Uterus (tissue), 4 donors: ENCODE measurements around the gene DENND4C. TPM values are rescaled to one million over a fixed set of nuclear protein-coding genes. Genes with fewer than 3 reads are reported as not detected.

Source experiments
- DNase-seq, 2 donors: peaks; one replicate each; pipeline ENCODE4 v3.0.0-alpha.2; 2019 to 2020
- H3K27ac ChIP-seq, 2 donors: fragments of 200-600 bp; sonication (generic); 1 replicate in 1 of 2; 2 replicates in 1 of 2; pipeline ENCODE4 v1.5.1; 2016 to 2018
- H3K27me3 ChIP-seq, 2 donors: fragments of 200-600 bp; sonication (generic); one replicate each; pipeline ENCODE4 v1.5.1; 2018 to 2019; ENCODE audit warnings: control low read depth in 1 of 2
- H3K36me3 ChIP-seq, 2 donors: fragments of 200-600 bp; sonication (generic); one replicate each; pipeline ENCODE4 v1.5.1; 2019; ENCODE audit warnings: control low read depth in 1 of 2
- H3K4me1 ChIP-seq, 2 donors: fragments of 200-600 bp; sonication (generic); one replicate each; pipeline ENCODE4 v1.5.1; 2018 to 2019; ENCODE audit warnings: control low read depth in 1 of 2
- H3K4me3 ChIP-seq, 2 donors: fragments of 200-600 bp; sonication (generic); 1 replicate in 1 of 2; 2 replicates in 1 of 2; pipeline ENCODE4 v1.5.1; 2018 to 2019; ENCODE audit warnings: mild to moderate bottlenecking in 1 of 2
- H3K9me3 ChIP-seq, 2 donors: fragments of 200-600 bp; sonication (generic); one replicate each; pipeline ENCODE4 v1.5.1; 2019; ENCODE audit warnings: control low read depth in 1 of 2
- POLR2A ChIP-seq, 2 donors: fragments of 450-650 bp; IDR thresholded peaks; one replicate each; pipeline ENCODE4 v1.6.1; 2016; ENCODE audit warnings: antibody characterized with exemption in 2 of 2, mild to moderate bottlenecking in 1 of 2, moderate library complexity in 1 of 2
- intact Hi-C: fragments of 100-400 bp; cut with DNase I; formaldehyde crosslinking; loops from one replicate; pipeline ENCODE4 v1.15.1; 2023; ENCODE audit warnings: low total_unique reads
- total RNA-seq, 4 donors: library from RNA; depleted of rRNA in 3 of 4; stranded (reverse); fragments of >200 nt in 3 of 4; gene quantifications; one replicate each; pipeline versions ENCODE4 v1.1.0 to v1.2.4, GENCODE V29; 2014 to 2023
- TF ChIP-seq, protein P1 (sequence below), 4 experiments: fragments of 200-600 bp in 2 of 4; fragments of 450-650 bp in 2 of 4; sonication (generic) in 2 of 4; IDR thresholded peaks; one replicate each; pipeline ENCODE4 v1.5.1; 2016 to 2019; ENCODE audit warnings: antibody characterized with exemption in 4 of 4, mild to moderate bottlenecking in 2 of 4, moderate library complexity in 1 of 4
- donor health status: DM: yes; HTN: yes; CAD: no.

DENND4C gene
- total RNA-seq, 4 donors from 2014 or later = 101 to 161 (median 133) TPM

DNA sequence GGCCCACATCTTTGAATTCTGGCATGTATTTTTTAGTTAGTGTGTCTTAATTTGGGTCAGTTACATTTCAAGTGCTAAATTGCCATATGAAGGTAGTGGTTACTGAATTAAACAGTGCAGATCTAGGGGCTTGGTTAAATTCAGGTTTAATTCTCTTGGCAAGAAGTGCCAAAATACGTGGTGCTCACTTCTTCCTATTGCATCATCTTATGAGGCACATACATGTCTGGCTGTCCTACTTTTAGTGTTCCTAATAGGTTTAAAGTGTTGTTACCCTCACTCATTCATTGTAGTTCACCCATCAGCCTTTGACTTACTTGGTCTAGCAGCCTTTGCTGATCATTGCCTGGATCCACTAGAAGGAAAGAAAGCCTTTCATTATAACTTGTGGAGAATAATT is 90.0 kb downstream of the DENND4C start:
- no peak overlapping the region for H3K27ac ChIP-seq
- no peaks in the 10 kb centered on the region for H3K27me3 ChIP-seq
- intact Hi-C loops = no loop called here
- no peak for TF ChIP-seq POLR2A (IDR thresholded peaks at IDR 0.05)
- TF ChIP-seq, protein P1, sequence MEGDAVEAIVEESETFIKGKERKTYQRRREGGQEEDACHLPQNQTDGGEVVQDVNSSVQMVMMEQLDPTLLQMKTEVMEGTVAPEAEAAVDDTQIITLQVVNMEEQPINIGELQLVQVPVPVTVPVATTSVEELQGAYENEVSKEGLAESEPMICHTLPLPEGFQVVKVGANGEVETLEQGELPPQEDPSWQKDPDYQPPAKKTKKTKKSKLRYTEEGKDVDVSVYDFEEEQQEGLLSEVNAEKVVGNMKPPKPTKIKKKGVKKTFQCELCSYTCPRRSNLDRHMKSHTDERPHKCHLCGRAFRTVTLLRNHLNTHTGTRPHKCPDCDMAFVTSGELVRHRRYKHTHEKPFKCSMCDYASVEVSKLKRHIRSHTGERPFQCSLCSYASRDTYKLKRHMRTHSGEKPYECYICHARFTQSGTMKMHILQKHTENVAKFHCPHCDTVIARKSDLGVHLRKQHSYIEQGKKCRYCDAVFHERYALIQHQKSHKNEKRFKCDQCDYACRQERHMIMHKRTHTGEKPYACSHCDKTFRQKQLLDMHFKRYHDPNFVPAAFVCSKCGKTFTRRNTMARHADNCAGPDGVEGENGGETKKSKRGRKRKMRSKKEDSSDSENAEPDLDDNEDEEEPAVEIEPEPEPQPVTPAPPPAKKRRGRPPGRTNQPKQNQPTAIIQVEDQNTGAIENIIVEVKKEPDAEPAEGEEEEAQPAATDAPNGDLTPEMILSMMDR (IDR thresholded peaks at IDR 0.05) = no peak
- no peaks in the 10 kb centered on the region for H3K9me3 ChIP-seq
- no peaks in the 10 kb centered on the region for H3K4me1 ChIP-seq
- no peaks in the 10 kb centered on the region for H3K36me3 ChIP-seq
- no peak for DNase-seq
- H3K4me3 ChIP-seq = no peak overlapping the region

GRCh38 chr9:19331877-19332276 is 101.4 kb downstream of the DENND4C start:
- no peaks in the 10 kb centered on the region for H3K27me3 ChIP-seq
- no peak overlapping the region for H3K4me3 ChIP-seq
- TF ChIP-seq POLR2A (IDR thresholded peaks at IDR 0.05) = no peak
- TF ChIP-seq, protein P1 (IDR thresholded peaks at IDR 0.05) = no peak
- intact Hi-C loops = no loop called here
- no peaks in the 10 kb centered on the region for H3K36me3 ChIP-seq
- no peak overlapping the region for H3K27ac ChIP-seq
- no peaks in the 10 kb centered on the region for H3K9me3 ChIP-seq
- H3K4me1 ChIP-seq = no peaks in the 10 kb centered on the region
- DNase-seq = no peak

- TF ChIP-seq, protein P1 (IDR thresholded peaks at IDR 0.05) = no peak
- no peak for TF ChIP-seq POLR2A (IDR thresholded peaks at IDR 0.05)
- Histone ChIP-seq H3K27ac (no peak overlapping the region), H3K4me1 (no peaks in the 10 kb centered on the region), H3K36me3 (no peaks in the 10 kb centered on the region), H3K4me3 (no peak overlapping the region), H3K27me3 (no peaks in the 10 kb centered on the region), H3K9me3 (no peaks in the 10 kb centered on the region)
- no peak for DNase-seq
- intact Hi-C loops = no loop called here
Observed at GRCh38 chr9:19336166-19336565, 105.7 kb downstream of the DENND4C start.

DNA sequence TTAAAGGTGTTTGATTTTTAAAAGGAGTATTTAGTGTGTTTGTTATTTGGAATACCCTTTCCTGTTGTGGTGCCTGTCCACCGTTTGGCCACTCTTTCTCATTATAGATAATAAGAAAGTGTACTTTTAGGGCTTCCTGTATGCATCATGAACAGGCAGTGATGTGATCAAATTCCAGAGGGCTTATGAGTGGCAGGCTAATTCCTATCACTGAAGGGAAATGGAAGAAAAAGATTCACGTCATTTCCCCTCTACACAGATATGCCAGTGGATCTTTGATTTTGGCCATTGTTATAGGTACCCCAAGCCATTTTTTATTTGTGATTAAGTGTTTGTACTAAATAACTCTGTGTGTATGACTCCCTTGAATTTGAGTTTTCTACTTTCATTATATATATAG is 112.5 kb downstream of the DENND4C start:
- no peak overlapping the region for H3K27ac ChIP-seq
- no peak for TF ChIP-seq POLR2A (IDR thresholded peaks at IDR 0.05)
- TF ChIP-seq, protein P1 (IDR thresholded peaks at IDR 0.05) = no peak
- no peak for DNase-seq
- H3K27me3 ChIP-seq = no peaks in the 10 kb centered on the region
- H3K36me3 ChIP-seq = no peaks in the 10 kb centered on the region
- no peaks in the 10 kb centered on the region for H3K4me1 ChIP-seq
- intact Hi-C loops = no loop called here
- H3K9me3 ChIP-seq = no peaks in the 10 kb centered on the region
- no peak overlapping the region for H3K4me3 ChIP-seq

GRCh38 chr9:19358701-19359100 is 128.2 kb downstream of the DENND4C start:
- intact Hi-C loops = no loop called here
- Histone ChIP-seq H3K27ac (no peak overlapping the region), H3K9me3 (no peaks in the 10 kb centered on the region), H3K4me1 (no peaks in the 10 kb centered on the region), H3K36me3 (no peaks in the 10 kb centered on the region), H3K27me3 (no peaks in the 10 kb centered on the region), H3K4me3 (no peak overlapping the region)
- no peak for DNase-seq
- TF ChIP-seq POLR2A (IDR thresholded peaks at IDR 0.05) = no peak
- TF ChIP-seq, protein P1 (IDR thresholded peaks at IDR 0.05) = no peak
